GM19324 (cell line): ENCODE results near the gene RAB8B.
"Not testable (repeated sequence)": the region's sequence is repeated elsewhere in the genome, so short reads cannot be mapped to it uniquely, and the experiment has no call there.

ENCODE experiments used
- ATAC-seq: cut with Tn5 transposase; IDR thresholded peaks from one replicate; pipeline ENCODE4 v1.9.1; 2021; ENCODE audit warnings: mild to moderate bottlenecking, moderate library complexity; ENCODE audit not compliant: unreplicated experiment, low FRiP score

RAB8B gene

GRCh38 chr15:63203451-63204090 is 14.2 kb downstream of the RAB8B start:
- no peak for ATAC-seq

DNA sequence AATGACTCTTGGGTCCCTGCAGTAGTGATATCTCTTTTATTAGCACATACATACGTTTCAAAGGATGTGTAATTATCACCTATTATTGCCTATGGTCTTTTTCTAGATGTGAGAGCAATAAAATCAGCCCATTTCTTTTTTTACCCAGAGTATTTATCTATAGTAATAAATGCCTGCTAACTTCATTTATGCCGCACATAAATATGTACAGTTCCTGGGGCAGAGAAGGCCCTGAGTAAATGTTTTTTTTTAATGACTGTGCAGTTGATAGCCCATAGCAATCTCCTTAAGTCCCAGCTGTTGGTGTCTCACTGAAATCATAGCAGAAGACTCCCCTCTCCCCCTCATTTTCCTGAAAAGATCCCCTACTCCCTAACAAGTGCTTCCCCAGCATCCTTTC is 16.7 kb downstream of the RAB8B start:
- ATAC-seq = no peak

- ATAC-seq = not testable (repeated sequence)
Measured at GRCh38 chr15:63208824-63209223, 19.4 kb downstream of the RAB8B start.

DNA sequence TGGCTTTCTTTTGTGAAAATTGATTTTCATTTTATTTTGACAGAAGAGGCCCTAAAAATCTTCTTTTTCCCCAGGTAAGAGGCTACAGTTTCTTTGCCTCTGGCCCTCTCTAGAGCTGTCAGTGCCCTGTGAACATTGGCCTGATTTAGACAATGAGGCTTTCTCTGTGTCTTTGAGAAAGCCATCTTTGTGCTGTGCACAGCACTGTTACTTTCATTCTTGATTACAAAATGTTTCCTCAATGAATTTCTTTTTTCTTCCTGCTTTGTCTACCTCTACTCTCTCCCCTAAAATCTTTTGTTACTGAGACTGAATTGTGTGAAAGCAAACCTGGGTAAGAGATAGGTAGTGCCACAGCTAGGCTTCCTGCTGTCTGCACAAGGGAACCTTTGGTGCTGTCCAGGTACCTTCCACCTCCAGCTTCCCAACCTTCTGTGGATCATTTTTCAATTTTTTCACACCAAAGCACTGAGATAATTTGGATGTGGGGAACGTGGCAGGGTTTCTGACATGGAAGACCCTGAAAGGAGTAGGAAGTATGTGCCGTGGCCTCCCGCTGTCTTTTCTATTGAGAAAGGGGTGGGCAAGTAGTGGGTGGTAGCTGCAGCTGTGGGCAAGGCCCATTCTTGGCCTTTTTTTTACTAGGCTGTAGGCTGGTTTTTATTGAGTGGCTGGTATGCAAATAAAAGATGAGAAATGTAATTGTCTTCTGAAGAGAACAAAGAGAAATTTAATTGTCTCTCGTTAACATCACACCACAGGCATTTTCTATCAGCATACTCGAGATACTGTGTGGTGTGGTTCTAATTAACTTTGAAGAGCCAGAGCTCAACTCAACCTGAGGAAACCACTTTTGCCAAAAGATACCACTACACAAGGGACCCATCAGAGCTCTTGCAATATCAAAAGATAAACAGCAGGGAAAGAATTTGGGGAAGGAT is 21.0 kb downstream of the RAB8B start:
- ATAC-seq = no peak

DNA sequence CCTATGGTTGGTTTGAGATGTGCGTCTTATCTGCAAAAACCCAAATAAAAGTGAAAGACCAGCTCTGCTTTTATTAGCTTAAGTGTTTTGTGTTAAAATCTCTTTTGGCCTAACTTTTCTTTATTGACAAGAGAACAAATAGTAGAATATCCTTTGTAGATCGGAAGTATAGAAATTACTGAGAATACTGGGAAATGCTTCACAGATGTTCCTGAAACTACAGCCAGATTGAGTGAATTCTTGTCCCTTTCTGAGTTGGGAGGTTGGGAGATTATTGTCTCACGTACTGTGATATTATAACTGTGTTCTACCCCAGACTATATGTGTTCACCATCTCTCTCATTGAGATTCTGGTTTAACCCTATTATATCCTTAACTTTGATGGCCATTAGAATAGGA is 21.7 kb downstream of the RAB8B start:
- no peak for ATAC-seq

DNA sequence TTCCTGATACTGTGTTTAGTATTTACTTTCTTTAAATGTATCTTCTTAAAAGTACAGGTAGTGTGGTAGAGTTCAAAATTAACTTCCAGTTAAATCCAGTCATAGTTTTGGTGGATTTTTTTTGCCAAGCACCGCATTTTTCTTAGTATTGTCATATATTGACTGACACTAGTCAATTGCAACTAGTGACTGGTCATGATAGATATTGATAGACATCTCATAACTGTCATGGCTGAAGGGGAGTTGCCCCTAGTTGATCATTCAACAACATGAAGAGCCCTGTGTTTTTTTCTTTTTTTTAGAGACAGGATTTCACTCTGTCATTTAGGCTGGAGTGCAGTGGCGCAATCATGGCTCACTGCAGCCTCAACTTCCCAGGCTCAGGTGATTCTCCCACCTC is 22.1 kb downstream of the RAB8B start:
- ATAC-seq = no peak

DNA sequence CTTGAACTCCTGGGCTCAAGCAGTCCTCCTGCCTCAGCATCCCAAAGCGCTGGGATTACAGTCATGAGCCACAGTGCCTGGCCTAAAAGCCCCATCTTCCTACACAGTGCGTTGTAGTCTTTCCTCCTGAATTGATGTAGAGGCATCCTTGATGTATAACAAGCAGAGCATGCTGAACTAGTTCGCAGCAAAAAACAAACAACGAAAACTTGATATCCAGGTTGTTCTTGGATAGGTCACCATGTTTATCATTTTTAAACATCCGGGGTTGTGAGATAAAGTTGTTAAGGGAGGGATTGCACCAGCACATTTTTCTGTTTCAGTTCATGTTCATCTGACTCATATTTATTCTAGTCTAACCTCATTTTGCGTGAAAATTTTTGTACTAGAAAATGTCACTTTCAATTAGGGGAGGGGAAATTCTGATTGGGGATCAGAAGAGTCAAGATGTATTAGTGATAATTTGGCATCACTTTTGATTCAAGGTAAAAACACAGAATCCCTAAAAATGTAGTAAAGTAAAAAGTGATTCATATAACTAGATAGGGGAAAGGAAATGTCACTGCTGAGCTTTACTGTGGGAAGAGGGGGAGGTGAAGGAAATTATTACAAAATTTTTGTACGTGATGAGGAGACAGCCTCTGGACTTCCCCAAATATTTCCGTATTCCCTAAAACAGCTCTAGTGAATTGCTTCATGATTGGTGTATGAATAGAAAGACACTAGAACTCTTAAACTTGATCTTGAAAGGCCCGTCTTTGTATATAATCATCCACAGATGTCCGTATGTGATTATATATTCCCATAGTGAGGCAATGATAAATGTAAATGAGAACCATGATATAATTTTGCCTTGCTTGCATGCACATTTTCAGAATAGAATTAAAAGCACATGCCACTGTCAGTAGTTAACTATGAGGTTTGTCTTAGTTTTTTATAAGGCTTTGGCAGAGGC is 22.9 kb downstream of the RAB8B start:
- no peak for ATAC-seq

GRCh38 chr15:63218100-63218808 is 28.8 kb downstream of the RAB8B start:
- no peak for ATAC-seq

DNA sequence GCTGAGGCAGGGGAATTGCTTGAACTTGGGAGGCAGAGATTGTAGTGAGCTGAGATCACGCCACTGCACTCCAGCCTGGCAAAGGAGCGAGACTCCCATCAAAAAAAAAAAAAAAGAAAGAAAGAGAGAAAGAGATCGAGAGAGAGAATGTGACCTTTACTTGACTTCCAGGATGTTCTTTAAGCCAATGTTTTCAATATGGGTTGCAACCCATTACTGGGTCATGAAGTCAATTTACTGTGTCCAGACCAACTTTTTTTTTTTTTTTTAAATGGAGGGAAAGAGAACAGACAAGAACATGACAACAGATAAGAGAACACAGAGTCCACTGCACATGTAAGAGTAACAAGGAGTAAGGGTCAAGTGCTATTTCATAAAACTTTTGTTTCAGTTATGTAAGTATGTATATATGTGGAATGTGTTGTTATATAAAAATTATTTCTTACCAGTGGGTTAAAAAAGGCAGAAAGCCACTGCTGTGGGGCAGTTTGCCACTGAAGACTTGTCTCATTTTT is 29.8 kb downstream of the RAB8B start:
- ATAC-seq = no peak

- ATAC-seq = no peak
Measured at GRCh38 chr15:63221346-63221745, 31.9 kb downstream of the RAB8B start.

DNA sequence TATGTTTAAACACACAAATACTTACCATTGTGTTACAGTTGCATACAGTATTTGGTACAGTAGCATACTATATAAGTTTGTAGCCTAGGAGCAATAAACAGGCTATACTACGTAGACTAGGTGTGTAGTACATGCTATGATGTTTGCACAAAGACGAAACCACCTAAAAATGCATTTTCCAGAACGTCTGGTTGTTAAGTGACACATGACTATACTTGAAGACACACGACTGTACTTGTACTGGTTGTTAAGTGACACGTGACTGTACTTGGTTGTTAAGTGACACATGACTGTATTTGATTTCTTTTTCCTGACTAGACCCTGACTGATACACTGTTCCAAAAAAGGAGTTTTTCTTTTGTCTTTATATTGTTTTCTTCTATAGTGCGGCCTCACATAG is 34.1 kb downstream of the RAB8B start:
- no peak for ATAC-seq

DNA sequence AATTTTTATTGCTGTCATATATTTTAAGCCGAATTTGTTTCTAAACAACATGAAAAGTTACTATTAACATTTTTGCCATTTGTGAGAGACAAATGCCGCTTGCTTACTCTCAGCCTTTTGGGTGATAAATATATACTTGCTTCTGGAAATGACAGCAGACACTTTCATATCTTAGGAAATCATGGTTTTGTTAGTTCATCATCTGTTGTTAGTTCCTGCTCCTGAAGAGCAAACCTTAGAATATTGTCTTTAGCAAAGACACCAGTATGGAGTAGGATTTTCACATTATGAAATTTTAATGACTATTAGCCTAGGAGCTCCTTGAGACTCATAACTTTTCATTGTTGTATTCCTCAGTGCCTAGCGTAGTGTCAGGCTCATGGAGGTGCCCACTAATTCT is 36.0 kb downstream of the RAB8B start:
- no peak for ATAC-seq

DNA sequence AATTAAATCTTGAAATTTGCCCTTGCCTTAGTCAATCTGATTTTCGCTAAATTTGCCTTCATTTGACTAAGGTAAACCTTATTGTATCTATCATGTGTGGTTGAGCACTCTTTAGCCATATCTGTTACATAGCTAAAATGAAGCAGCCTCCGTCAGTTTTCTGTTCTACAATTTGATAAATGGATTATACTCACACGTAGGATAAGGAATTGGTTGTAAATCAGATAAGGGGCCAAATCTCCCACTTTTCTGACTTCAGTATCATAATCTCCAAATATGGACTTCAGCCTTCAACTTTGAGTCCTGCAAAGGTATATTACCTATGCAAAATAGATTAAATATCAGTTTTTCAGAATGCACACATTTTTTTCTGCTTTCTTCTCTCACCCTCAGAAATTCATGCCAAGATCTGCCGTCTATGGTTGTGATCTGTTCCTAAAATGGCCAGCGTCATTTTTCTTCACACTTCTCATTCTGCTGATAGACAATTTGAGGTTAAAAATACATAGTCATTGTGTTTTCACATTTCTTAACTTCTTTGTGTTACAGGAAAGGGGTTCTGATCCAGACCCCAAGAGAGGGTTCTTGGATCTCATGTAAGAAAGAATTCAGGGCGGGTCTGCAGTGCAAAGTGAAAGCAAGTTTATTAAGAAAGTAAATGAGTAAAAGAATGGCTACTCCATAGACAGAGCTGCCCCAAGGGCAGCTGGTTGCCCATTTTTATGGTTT is 36.9 kb downstream of the RAB8B start:
- ATAC-seq = no peak

DNA sequence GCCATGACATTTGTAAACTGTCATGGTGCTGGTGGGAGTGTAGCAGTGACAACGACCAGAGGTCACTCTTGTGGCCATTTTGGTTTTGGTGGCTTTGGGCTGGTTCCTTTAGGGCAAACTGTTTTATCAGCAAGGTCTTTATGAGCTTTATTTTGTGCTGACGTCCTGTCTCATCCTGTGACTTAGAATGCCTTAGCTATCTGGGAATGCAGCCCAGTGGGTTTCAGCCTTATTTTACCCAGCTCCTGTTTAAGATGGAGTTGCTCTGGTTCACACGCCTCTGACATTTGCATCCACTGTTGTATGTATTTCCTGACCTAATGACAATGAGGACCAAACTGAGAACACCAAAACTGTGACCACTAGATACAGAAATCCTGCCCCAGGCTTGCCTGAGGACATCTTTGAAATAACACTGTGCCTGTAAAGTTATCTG is 37.6 kb downstream of the RAB8B start:
- ATAC-seq = no peak

DNA sequence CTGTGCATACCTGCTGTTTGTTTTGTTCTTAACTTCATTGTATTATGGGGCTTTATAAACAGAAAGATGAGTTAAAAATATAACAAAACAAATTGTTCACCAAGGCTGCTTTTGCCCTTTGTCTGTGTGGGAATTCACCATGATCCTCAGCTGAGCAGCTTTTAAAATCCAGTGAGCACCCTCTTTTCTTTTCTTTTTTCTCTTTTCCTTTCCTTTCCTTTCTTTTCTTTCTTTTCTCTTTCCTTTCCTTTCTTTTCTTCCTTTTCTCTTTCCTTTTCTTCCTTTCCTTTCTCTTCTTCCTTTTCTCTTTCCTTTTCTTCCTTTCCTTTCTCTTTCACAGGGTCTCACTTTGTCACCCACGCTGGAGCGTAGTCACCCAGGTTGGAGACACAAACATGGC is 38.3 kb downstream of the RAB8B start:
- ATAC-seq = no peak

DNA sequence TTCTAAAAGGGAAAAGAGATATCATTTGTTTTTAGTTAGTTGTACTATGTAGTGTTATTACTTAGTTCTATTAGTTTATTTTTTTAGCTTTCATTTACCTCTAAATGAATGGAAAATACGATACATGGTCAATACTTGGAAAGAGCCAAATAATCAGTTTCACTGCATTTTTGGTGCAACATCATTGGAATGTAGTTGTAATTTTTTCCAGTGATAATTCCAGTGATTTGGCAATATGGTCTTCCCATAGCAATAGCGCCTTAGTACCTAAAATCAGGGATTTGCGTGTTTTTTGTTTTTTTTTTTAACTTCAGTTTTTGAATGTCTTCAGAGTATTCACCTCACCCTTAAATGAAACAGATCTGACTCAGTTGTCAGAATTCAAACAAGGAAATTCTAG is 41.8 kb downstream of the RAB8B start:
- no peak for ATAC-seq

- no peak for ATAC-seq
Measured at GRCh38 chr15:63231706-63232105, 42.3 kb downstream of the RAB8B start.

DNA sequence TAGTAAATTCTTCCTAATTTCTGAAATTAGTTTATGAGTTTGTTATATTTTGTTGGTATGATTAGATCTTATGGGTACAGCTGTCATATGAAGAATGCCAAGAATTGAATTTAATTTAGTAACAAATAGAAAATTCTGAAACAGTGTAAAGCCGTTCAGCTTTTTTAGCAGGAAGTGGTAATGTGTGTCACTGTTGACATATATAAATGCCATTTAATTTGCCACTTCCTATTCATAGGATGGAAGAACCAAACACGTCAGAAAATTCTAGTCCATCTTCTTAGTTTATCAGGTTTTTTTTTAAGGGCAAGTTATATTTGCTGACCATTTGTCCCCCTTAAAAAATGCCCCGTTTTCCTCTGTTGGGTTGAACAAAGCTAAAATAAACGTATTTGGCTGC is 43.0 kb downstream of the RAB8B start:
- ATAC-seq = no peak

DNA sequence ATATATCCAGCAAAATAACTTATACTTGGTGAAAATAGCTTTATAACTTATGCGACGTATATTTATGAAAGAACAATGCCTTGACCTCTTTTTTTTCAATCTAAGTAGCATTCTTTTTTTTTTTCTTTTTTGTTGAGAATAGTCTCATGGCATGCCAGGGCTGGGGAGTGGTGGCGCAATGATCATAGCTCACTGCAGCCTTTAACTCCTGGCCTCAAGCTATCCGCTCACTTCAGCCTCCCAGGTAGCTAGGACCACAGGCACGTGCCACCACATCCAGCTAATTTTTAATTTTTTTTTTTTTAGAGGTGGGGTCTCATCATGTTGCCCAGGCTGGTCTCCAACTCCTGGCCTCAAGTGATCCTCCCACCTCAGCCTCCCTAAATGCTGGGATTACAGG is 43.5 kb downstream of the RAB8B start:
- ATAC-seq = no peak
